Prostate gland (tissue), 2 donors: ENCODE data around the gene RIF1.

Experiments
- POLR2A ChIP-seq: fragments of 450-650 bp; IDR thresholded peaks from one replicate; pipeline ENCODE4 v1.6.1; 2016; ENCODE audit warnings: antibody characterized with exemption, mild to moderate bottlenecking
- TF ChIP-seq, protein P1 (sequence below), 4 experiments: fragments of 200-600 bp in 2 of 4; fragments of 450-650 bp in 2 of 4; sonication (generic) in 2 of 4; IDR thresholded peaks; 1 replicate in 3 of 4; 2 replicates in 1 of 4; pipeline ENCODE4 v1.5.1; 2016 to 2019; ENCODE audit warnings: antibody characterized with exemption in 4 of 4, mild to moderate bottlenecking in 2 of 4, moderate library complexity in 2 of 4

- no peak for TF ChIP-seq POLR2A
- TF ChIP-seq, protein P1, sequence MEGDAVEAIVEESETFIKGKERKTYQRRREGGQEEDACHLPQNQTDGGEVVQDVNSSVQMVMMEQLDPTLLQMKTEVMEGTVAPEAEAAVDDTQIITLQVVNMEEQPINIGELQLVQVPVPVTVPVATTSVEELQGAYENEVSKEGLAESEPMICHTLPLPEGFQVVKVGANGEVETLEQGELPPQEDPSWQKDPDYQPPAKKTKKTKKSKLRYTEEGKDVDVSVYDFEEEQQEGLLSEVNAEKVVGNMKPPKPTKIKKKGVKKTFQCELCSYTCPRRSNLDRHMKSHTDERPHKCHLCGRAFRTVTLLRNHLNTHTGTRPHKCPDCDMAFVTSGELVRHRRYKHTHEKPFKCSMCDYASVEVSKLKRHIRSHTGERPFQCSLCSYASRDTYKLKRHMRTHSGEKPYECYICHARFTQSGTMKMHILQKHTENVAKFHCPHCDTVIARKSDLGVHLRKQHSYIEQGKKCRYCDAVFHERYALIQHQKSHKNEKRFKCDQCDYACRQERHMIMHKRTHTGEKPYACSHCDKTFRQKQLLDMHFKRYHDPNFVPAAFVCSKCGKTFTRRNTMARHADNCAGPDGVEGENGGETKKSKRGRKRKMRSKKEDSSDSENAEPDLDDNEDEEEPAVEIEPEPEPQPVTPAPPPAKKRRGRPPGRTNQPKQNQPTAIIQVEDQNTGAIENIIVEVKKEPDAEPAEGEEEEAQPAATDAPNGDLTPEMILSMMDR (IDR thresholded peaks at IDR 0.05) = no peak
Measured at GRCh38 chr2:151367571-151367970, 42.1 kb upstream of the RIF1 start.
